DMS79 treated with DMSO at 0.1 percent for 48 hours (cell line): Measurements from ENCODE around the gene USP10.

ENCODE experiments used
- DNase-seq: peaks from one replicate; lab custom pipeline; 2025; lab: John Stamatoyannopoulos, UW

USP10 gene

DNA sequence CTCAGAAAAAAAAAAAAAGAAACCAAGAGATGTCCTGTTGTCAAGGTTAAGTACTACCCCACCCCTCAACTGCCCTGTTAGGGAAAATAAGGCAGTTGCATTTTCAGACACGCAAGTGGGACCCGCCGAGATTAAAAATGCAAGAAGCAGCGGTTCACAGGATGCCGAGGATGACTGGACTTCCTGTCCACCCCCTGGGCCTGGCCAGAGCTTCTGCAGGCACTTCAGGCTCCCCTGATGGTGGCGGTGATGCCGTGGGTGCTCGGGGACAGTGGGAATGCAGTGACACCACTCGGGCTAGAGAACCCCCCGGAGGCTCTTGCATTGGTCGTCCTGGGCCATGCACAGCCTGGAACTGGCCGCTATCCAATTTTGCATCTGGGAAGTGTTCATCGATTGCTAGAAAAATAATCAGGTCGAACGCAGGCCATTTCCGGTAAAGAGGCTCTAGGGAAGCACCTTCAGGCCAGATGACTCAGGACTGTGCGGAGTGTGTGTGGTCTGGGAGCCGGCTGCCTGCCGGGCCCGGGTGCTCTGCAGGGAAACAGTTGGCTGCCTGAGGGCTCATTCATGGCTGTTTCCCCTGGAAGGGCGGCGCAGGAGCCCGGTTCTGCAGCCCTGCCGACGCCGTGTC is 106.6 kb downstream of the USP10 start:
- DNase-seq, result peak; percentile 47

DNA sequence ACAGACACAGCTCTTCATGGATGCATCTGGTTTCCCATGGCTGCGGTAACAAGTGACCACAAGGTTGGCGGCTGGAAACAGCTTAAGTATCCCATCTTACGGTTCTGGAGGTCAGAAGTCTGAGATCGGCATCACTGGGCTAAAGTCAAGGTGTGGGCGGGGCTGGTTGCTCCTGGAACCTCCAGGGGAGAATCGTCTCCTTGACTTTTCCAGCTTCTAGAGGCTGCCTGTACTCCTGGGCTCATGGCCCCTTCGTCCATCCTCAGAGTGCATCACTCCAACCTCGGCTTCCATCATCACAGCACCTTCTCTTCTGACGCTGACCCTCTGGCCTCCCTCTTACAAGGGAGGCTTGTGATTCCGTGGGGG is 107.1 kb downstream of the USP10 start:
- DNase-seq, result no peak

DNA sequence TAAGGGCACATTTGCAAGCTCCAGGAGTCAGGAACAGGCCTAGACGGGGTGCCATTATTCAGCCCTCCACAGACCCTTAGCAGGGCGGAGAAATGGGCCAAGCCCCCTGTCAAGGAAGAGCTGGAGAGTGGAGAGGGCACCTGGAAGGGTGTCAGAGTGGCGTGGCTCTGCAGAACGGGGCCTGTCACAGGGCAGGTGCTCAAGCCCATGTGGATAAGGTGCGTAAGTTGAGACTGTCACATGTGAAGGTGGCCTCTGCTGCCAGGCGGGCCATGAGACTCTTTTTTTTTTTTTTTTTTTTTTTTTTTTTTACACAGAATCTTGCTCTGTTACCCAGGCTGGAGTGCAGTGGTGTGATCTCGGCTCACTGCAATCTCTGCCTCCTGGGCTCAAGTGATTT is 108.0 kb downstream of the USP10 start:
- DNase-seq, result no peak

DNA sequence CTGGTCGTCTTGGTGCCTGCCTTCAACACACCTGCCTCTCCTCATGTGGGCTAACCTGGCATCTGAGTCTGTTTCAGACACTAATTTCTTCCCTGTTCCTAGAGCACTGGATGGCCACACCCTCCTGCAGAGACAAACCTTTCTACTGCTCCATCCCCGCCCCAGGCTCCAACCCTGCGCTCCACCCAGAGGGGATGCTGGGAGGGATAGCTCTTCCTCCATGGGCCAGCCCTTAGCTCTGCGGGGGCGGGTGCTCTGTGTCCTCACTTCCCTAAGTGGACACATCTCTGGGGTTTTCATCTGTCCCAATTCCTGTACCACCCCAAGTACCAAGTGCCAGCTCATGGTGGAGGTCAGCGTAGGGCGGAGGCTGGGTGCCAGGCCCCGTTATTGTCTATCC is 109.0 kb downstream of the USP10 start:
- no peak for DNase-seq

DNA sequence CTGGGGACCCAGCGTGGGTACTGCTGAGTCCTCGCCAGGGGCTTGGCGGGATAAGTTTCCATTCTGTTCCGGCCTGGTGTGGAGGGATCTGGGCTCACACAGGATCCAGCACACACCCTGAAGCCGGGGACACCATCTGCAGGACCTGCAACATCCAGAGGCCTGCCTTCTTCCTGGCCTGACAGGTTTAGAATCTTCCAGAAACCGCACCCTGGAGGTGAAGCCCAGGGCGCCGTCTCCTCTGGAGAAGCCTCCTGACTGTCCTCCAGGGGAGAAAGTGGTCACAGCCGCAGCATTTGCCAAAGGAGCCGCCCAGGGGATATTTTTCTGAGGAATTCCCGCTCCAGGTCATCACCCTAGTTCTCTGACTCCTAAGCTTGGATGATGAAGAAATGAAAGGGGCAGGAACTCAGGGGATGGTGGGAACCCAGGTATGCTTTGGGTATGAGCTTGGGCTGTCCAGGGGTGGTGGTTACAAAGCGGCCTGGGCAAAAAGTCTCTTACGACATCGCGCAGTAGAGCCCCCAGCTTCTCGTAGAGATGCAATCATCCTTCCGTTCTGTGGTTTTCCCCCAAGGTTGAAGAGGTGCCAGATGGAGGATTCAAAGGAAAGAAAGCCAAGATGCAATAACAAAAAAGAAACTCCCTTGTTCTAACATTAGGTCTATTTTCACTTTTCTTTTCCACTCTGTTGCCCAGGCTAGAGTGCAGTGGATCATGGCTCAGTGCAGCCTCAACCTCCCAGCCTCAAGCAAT is 110.9 kb downstream of the USP10 start:
- no peak for DNase-seq

DNA sequence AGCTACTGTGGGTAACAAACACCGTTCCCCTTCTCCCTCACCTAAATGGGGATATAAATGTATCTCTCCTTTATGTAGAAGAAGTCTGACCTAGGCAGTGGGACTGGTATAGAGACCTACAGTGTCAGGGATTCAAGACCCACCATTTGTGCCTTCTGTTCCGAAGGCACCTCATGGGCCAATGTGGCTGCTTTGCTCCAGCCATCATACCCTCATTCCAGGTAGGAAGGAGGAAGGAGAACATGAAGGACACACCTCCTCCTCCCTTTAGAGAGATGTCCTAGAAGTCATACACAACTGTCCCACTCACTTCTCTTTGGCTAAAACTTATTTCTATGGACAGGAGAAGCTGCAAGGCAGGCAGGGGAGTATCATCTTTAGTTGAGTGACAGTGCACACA is 111.7 kb downstream of the USP10 start:
- no peak for DNase-seq

DNA sequence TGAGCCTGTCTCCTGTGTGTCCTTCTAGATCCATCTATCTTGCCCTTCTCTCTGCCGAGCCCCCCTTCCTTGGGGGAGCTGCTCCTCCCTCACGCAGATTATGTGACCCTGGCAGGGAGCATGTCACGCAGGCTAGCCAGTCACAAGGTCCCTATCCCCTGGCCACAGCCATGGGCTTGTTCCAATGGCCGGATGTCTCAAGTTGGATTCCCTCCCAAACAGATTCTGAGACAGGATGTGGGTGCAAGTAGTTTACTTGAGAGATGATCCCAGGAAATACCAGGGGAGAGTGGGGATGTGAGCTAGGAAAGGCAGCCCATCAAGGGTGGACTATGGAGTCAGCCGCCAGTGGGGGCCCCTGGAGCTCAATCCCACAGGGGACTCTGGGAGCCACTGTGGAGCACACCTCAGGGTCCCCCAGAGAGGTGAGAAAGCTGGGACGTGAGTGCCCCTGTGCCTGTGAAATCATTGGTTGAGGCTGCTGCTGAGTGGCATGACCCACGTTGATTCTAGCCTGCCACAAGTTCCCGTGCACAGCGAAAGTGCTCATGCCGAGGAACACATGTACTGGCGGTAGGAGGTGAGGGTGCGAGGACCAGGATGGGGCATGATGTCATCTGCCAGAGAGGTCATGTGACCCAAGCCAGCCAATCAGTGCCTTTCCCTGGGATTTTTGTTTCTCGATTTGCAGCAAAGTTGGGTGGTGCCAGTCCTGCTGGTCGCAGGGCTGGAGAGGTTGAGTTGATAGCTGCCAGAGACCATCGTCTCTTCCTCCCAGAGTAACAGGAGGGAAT is 113.5 kb downstream of the USP10 start:
- no peak for DNase-seq

DNA sequence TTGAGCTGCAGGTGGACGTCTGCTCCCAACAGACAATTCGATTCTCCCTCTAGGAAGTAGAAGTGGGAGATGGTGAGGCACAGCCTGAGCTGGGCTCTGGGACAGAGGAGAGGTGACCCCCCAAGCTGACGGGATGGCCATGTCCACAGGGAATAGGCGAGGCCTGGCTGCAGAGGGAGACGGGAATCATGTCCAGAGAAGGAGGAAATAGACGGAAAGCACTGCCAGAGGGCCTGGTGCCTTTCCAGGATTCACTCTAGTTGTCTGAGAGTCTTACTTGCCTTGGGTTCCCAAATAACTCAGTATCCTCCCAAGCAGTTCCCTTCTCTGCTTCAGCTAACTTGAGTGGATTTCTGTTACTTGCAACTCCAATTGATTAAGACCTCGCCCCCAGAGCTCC is 115.7 kb downstream of the USP10 start:
- DNase-seq, result no peak

DNA sequence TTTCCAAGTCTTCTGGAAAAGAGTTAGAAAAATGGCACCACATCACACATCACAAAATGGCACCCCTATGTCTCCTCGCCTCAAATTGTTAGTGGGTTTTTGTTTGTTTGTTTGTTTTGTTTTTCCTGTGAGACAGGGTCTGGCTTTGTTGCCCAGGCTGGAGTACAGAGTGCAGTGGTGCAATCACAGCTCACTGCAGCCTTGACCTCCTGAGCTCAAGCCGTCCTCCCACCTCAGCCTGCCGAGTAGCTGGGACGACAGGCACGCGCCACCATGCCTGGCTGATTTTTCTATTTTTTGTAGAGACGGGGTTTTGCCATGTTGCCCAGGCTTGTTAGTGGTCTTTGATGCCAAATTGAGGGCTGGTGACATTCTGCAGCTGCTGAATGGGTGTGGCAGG is 116.2 kb downstream of the USP10 start:
- no peak for DNase-seq

DNA sequence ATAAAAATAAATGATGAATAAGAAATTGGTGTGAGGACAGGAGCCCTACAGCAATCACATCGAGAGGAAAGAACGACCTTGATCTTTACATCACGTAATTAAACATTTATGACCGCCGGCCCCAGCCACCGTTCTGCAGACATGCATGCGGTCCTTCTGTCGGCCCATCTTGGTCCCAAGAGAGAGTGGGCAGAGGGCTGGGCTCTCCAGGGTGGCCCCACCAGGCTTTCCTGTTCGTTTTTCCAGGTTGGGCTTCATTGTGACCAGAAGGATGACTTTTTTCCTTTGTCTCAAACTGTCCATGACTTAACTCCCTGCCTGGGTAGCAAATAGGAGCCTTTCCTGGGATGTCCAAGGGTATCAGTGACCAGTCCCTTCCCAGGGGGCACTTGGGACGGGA is 116.7 kb downstream of the USP10 start:
- no peak for DNase-seq

DNA sequence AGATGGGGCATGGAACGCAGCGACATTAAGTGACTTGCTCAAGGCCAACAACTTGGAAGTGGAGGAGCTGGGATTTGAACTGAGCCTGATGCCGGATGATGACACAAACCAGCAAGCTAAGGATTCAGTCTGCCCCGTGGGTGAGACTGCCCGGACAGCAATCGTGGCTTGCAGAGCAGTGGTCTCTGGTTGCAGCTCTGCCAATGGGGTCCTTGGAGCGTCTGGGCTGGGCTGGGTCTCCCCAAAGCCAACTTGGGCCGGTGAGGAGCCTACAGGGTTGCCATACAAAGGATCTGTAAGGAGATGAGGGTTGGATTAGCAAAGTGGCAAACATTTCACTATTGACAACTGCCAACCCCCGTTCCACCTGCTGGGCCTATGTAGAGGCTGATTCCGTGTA is 117.4 kb downstream of the USP10 start:
- DNase-seq, result no peak

DNA sequence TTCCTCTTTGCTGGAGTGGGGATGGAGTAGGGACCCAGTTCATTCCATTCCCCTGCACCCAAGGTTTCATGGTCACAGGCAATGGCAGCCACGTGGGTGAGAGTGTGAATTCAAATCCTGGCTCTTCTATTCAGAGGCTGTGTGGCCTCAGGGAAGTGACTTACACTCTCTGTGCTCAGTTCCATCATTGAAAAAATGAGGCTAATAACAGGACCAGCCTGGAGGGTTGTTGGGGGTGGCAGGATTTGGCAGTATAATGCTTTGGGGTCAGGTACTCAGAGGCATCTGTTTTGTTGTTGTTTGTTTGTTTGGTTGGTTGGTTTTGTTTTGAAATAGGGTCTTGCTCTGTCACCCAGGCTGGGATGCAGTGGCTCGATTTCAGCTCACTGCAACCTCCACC is 117.8 kb downstream of the USP10 start:
- DNase-seq, result no peak

DNA sequence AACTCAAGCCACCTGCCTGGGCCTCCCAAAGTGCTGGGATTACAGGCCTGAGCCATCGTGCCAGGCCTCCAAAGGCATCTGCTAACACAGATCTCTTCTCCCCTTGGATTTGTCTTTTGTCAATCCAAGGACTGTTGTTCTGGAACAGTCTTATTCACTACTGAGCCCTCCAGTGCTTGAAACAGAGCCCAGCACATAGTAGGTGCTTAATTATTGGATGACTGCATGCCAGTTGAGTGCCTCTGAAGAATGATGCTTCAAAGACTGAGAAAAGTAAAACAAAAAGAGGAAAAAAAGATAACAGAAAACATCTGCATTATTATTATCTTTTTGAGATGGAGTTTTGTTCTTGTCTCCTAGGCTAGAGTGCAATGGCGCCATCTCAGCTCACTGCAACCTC is 118.3 kb downstream of the USP10 start:
- DNase-seq, result no peak

DNA sequence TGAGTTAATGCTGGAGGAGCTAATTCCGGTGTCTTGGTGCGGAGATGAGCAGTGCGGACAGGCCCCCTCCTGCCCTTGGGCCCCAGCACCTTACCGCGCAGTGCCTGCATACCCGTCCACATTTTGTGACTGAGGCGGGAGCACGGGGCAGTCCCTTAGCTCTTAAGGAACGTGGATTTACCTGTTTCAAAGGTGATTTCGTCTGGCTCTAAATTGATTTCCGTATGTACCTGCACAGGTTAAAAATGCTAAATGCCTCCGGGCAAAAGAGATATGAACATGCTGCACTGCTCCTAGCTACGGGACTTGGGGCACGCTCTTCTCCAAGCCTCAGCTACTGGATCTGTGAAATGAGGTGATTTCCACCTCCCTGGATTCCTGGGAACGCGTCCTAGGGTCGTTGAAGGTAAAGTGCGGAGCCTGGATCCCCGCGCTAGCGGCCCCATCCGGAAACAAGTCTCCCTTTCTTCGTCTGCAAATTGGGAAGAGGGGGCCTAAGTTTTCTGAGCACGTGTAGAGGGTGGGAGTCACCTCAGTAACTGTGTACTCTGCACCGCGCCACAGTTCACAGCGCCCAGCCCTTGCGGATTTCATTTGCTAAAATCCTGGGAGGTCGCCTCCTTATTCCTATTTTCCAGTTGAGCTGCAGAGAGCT is 119.3 kb downstream of the USP10 start:
- DNase-seq, result no peak

DNA sequence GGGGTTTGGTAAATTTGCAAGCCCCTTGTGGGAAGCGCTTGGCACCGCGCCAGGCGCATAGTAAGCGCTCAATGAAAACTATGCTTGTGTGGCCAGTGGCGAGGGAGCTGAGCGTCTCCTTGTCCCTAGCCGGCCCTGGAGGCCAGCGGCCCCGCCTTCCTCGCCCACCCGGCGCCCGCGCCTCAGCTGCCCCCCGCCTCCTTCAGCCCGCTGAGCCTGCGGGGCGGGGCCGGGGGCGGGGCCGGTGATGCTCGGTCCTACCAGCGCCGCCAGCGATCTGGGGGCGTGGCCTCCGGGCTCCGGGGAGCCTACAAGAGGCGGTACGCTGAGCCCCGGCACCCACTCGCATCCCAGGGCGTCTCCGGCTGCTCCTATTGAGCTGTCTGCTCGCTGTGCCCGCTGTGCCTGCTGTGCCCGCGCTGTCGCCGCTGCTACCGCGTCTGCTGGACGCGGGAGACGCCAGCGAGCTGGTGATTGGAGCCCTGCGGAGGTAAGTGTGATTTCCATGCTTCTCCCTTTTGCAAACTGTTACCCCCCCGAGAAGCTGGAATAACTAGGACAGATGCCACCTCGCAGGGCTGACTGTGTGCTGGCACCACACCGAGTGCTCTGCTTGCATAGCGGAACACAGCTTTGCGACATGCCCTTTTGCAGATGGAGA is 120.0 kb downstream of the USP10 start, which contains the start of gene CRISPLD2:
TSS of gene CRISPLD2 (plus strand) at position 342 of the 661 bp plus-strand sequence. CDS start 18,511 bp downstream, outside the sequence.
- DNase-seq, result peak; percentile 49

DNA sequence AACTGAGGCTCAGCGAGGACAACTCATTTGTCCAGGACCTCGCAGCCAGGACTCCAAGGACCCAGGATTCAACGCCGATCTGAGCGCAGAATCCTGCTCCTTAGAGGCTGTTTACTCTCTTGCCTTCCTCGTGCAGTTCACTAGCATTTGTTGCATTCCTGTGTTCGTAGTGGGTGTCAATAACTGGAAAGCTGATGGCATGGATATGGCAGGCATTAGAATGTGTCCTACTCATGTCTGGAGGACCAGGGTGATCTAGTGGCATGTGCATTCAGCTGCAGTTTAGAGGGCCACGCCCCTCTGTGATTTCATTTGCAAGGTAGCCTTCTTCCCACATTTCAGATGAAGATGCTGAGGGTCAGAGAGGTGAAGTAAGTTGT is 120.5 kb downstream of the USP10 start:
- DNase-seq, result no peak

DNA sequence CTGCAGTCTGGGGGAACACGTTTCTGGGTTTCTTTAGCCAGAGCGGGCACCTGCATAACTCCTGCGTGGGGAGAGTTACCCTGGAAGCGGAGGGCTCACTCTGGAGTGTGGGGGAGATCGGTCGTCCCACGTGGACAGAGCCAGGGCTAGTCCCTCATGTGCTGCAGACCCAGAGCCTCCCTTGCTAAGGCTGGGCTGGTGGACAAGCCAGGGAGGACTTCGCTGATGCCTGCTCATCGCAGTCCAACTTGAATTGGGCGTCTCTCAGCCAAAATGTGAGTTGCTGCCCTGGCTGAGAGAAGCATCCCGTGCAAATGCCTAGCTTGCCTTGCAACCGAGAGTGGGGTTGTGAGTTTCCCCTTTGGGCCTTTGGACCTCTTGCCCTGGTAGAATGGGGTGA is 121.0 kb downstream of the USP10 start:
- no peak for DNase-seq

DNA sequence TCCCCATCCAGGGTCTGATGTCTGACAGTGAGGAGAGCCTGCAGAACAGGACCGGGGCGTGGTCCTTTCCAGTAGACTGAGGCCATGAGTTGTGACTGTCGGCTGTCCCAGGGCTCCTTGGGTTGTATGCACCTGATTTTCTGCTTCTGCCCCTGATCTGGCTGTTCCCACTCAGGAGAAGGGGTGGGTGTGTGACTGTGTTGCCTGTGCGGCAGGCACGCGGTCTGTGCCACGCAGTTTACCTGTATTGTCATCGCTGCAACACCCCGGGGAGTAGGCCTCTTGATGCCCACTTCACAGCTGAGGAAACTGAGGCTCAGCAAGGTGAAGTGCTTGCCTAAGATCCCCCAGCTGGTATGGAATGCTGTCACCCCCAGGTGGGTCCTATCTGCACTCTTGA is 121.4 kb downstream of the USP10 start:
- no peak for DNase-seq

DNA sequence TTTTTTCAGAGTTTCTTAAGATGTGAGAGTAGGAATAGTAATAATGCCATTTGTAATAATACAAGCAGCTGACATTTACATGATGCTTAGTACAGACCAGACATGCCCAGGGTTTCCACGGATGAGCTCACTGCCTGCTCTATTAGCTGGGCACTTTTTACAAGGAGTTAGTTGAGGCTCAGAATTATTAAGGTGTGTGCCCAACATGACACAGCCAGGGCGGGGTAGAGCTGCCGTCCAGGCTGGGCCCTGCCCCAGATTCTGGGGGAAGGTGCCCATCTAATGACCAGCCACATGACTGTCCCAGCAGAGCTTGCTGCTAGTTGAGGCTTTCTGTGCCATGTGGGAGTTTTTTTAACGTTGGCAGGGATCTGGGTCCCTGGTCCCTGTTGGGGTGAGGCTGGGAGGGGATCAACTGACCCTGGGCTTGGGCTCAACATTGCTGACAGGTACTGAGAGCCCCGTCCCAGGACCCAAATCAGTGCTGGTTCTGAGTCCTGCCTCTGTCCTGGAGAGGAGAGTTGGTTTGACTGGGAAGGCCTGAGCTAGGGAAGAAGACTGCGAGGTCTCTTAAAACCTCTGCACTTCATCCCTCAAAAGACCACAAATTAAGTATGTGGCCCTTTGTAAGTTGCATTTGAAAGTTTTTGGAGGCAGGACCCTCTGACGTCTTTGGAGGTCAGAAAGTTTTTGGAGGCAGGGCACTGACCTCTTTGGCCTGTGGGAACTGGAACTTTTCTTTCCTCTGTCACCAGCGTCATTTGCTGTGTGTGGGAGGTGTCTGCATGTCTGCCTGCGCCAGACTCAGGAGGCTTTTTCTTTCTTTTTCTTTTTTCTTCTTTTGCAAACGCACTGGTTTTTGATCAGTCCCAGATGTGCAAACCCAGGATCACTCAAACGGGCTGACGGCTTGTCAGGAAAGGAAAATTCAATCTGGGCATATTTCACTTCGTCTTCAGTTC is 122.2 kb downstream of the USP10 start:
- no peak for DNase-seq

DNA sequence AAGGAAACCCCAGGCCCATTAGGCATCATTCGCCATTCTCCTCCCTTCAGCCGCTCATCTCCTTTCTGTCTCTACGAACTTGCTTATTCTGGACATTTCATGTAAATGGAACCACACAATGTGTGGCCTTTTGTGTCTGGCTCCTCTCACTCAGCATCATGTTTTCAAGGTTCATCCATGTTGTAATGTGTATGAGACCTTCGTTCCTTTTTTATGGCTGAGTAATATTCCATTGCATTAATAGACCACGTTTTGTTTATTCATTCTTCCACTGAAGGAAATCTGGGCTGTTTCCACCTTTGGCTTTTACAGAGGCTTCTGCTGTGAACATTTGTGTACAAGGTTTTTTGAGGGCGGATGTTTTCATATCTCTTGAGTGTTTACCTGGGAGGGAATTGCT is 123.2 kb downstream of the USP10 start:
- DNase-seq, result no peak

DNA sequence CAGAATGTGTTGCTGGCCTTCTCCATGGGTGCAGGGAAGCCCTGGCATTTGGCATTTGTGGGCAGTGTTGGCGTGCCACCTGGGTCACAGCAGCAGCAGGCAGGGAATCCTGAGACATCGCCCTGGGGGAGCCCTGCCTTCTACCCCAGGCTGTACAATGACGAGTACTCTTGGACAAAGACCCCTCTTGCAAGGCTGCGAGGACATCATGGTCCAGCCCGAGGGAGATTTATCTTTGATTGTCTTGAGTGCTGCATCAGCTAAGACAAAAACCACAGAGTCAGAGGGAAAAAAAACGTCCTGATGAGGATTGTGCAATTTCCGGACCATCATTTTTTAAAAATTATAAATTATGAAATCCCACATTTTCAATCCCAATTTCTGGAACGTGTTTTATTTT is 123.7 kb downstream of the USP10 start:
- no peak for DNase-seq
